ENCODE results near the gene STEAP1B. TPM values are rescaled to one million over a fixed set of nuclear protein-coding genes. Genes with fewer than 3 reads are reported as not detected.
"Not testable (repeated sequence)": the region's sequence is repeated elsewhere in the genome, so short reads cannot be mapped to it uniquely, and the experiment has no call there.

The STEAP1B gene
- total RNA-seq, 1 donor, result 1.8 TPM

DNA sequence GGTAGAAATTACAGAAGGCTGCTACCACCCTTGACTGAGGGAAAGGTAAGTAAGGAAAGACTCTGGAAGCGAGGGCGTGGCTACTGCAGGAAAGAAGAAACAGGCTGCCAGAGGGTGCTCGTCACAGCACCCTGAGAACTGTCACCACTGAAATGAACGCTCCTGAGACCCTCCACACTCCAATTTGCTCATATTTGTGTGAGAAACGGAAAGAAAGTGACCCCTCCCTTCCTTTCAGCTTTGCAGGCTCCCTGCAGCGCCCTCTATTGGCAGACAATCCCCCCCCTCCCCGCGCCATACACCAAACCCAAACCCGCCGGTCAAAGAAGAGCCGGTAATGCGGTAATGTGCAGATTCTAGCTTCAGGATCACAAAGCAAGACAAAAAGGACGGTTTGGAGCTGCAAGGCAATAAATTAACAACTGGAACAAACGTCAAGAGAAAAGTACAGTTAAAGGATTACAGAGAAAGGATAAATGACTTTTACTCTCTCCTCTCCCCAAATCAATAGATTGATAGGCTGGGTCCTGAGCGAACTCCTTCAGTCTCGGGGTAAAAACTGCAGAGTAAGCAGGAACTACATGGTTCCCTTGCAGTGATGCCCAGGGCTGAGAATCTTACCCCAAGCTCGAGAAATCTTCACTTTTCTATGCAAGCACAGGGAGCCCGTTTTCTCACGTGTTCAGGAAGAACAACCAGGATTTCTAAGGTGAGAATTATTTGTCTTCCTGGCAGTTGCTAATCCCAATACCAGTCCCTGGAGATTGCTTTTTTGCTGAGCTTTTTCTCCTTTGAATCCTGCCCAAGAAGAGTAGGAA, 47.6 kb downstream of the STEAP1B start:
- Histone ChIP-seq H3K27me3 (ENCODE audit: insufficient read depth, low read length) (peaks cover 17% of the 10 kb centered on the region), H3K4me1 (ENCODE audit: insufficient read depth, low read length) (no peaks in the 10 kb centered on the region), H3K9me3 (ENCODE audit: low read depth, low read length) (no peaks in the 10 kb centered on the region), H3K4me3 (ENCODE audit: low read length) (no peak overlapping the region)

DNA sequence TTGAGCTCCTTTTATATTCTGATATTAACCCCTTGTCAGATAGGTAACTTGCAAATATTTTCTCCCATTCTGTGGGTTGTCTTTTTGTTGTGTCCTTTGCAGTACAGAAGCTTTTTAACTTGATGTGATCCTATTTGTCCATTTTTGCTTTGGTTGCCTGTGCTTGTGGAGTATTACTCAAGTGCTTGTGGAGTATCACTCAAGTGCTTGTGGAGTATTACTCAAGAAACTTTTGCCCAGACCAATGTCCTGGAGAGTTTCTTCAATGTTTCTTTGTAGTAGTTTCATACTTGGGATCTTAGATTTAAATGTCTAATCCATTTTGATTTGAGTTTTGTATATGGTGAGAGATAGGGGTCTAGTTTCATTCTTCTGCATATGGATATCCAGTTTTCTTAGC, 50.0 kb downstream of the STEAP1B start:
- H3K9me3 ChIP-seq (ENCODE audit: low read depth, low read length); H3K4me3 ChIP-seq (ENCODE audit: low read length): not testable (repeated sequence)
- peaks cover 16% of the 10 kb centered on the region for H3K27me3 ChIP-seq (ENCODE audit: insufficient read depth, low read length)
- H3K4me1 ChIP-seq (ENCODE audit: insufficient read depth, low read length), result peaks cover 17% of the 10 kb centered on the region

DNA sequence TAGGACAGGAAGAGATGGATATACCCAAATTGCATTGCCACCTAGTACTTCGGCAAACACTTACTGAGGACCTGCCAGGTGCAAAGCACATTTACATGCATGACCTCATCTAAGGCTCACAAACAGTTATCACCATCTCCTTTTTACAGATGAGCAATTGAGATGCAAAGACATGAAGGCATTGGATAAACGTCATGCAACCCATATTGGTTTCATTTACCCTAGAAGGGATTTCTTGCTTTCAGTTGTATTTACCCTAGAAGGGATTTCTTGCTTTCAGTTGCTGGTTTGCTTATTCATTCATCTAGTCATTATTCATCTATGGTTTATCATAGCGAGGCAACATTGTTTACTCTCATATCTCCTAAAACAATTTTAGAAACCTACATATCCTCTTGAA, 52.2 kb downstream of the STEAP1B start:
- Histone ChIP-seq H3K9me3 (ENCODE audit: low read depth, low read length) (no peaks in the 10 kb centered on the region), H3K4me3 (ENCODE audit: low read length) (no peak overlapping the region), H3K4me1 (ENCODE audit: insufficient read depth, low read length) (peaks cover 27% of the 10 kb centered on the region), H3K27me3 (ENCODE audit: insufficient read depth, low read length) (peaks cover 13% of the 10 kb centered on the region)

DNA sequence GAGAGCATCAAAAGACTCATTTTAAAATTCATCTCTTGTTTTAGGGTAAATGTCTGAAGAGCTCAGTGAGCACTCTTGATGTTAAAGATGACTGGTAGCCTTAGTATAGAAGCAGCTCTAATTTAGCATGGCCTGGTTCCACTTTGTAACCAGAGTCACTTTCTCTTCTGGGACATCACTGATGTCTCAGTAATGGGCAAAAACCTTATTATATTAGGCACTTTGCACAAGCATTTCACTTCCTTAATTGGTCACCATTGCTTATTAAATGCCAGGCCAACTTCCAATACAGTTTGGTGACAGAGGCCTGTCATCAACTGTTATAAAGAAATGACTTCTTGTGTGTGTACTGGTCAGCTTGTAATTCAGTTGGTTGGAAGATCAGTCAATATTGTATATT, 53.0 kb downstream of the STEAP1B start:
- H3K4me3 ChIP-seq (ENCODE audit: low read length), result no peak overlapping the region
- peaks cover 6% of the 10 kb centered on the region for H3K27me3 ChIP-seq (ENCODE audit: insufficient read depth, low read length)
- peaks cover 27% of the 10 kb centered on the region for H3K4me1 ChIP-seq (ENCODE audit: insufficient read depth, low read length)
- H3K9me3 ChIP-seq (ENCODE audit: low read depth, low read length), result no peaks in the 10 kb centered on the region

DNA sequence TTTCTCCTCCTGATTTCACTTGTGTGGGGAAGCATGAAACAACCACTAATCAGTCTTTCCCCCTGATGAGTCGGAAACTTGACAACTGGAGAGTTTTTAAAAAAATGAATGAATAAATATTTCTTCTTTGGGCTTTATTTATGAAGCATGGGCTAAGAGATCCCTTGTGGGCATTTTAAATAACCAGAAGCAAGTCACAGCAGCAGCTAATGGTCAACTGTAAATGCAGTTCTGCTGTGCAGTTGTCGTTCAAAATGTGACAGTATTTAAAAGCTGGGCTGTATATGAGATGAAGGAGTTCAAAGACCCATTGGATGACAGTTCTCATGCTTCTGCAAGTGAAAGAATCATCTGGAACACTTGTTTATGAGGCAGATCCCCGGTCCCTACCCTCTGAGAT, 54.1 kb downstream of the STEAP1B start:
- peaks cover 27% of the 10 kb centered on the region for H3K4me1 ChIP-seq (ENCODE audit: insufficient read depth, low read length)
- H3K9me3 ChIP-seq (ENCODE audit: low read depth, low read length), result no peaks in the 10 kb centered on the region
- no peaks in the 10 kb centered on the region for H3K27me3 ChIP-seq (ENCODE audit: insufficient read depth, low read length)
- no peak overlapping the region for H3K4me3 ChIP-seq (ENCODE audit: low read length)

DNA sequence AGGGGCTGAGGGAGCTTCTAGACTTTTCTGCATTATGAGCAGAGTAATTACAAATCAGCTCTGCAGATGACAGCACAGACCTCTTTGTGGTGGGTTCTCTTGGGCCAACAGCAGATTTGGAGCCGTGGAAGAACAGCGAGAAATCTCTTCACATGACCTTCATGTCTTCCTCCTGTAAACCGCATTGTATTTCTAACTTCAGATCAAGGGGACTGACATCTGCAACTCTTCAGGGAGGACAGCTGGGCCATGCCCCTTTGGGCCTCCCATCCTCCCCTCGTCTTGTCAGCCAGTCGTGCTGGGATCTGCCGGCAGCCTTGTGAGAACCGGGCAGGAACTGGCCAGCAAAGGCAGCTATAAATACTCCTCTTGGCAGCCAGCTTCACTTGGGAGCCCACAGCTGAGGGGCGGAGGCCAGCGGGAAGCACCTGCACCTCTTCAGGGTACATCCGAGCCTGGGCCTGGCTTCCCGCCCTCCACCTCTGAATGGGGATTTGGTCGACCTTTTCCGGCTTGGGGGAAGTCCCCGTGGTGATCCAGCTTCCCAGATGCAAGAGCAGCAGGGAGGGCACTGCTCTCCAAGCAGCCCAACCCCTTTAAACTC, 54.7 kb downstream of the STEAP1B start:
- Histone ChIP-seq H3K27me3 (ENCODE audit: insufficient read depth, low read length) (no peaks in the 10 kb centered on the region), H3K4me1 (ENCODE audit: insufficient read depth, low read length) (peaks cover 27% of the 10 kb centered on the region), H3K9me3 (ENCODE audit: low read depth, low read length) (no peaks in the 10 kb centered on the region), H3K4me3 (ENCODE audit: low read length) (no peak overlapping the region)

DNA sequence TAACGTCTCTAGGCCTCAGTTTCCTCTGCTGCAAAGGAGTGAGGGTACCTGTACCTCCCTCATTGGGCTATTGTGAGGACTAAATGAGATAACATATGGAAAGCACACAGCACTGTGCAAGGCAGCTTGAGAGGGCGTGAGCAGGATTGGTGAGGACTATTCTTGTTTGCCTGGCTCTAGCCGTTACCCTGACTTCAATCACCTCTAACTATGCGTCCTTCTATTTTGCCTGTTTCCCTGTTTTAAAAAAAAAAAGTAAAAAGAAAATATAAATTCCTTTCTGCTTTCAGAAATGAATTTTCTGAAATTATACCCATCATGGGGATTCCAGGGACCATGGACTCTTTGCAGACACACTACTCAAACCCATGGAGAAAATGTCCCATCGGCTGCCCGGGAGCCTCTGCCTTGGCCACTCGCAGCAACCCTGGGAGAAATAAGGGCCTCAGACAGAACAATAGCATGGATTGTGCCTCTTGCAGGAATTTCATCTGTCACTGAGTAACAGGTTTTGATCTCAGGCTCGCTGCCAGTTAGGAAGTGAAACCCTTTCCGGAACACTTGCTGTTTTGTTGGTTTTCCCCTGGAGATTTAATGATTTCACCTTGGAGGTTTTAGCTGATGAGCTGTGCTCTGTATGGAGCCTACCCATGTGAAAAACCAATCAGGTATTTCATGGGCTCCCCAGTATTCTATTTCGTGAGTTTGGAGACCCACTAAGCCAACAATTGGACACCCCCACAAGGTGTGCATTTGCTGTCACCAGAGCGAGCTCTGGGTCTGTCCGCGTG, 55.6 kb downstream of the STEAP1B start:
- H3K27me3 ChIP-seq (ENCODE audit: insufficient read depth, low read length), result no peaks in the 10 kb centered on the region
- H3K4me1 ChIP-seq (ENCODE audit: insufficient read depth, low read length), result peaks cover 27% of the 10 kb centered on the region
- H3K4me3 ChIP-seq (ENCODE audit: low read length), result no peak overlapping the region
- no peaks in the 10 kb centered on the region for H3K9me3 ChIP-seq (ENCODE audit: low read depth, low read length)

DNA sequence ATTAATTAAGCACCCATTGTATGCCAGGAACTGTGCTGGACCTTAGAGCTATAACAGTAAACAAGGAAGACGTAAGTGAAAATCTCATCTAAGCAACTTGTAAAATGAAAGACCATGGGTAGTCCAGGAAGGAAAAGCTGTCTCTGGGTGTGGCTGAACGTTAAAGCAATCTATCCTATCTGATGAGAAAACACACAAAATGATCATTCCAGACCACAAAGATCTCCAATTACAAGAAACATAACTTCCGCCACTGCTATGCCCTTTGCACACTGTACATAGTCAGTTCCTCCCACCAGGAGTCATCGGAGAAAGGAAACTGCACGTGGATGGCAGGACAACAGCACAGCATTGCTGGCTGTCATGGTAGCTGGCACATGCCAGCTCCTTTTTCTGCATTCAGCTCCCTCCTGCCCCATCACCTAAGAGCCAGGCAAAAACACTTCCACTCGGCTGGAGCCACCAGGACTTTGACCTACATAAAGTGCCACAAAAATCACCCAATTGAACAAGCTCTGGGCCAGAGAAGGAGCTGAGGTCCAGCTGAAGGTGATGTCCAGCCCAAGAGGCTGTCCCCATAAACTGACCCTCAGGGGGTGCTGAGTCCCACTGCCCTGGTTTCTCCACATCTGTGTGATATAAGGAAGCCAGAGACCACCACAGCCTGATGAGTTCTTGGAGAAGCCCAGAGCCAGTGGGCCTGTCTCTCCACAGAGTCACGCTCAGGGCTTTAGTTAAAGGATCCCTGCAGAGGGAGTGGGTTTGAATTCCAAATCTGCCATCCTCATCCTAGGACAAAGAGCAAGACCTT, 56.4 kb downstream of the STEAP1B start:
- no peaks in the 10 kb centered on the region for H3K9me3 ChIP-seq (ENCODE audit: low read depth, low read length)
- H3K4me1 ChIP-seq (ENCODE audit: insufficient read depth, low read length), result peaks cover 27% of the 10 kb centered on the region
- no peaks in the 10 kb centered on the region for H3K27me3 ChIP-seq (ENCODE audit: insufficient read depth, low read length)
- H3K4me3 ChIP-seq (ENCODE audit: low read length), result no peak overlapping the region

DNA sequence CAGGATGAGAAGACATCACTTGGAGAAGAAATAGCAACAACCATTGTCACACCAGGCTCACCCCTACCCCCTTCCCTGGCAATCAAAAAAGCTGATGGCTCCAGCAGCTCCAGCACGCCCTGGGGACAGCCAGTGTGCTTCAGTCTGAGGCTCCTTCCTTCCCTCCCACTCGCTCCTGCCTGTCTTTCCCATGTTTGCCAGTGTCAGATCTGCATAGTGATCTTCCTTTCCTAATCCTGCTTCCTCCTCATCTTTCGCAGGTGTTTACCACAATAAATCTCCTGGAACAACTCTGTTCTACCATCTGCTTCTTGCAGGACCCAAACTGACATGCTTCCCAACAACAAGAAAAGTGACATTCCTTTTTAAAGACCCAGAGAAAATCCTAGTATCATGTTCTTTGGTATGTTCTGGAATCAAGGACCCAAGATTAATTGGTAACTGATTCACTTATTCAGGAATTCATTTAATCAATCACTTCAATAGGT, 57.1 kb downstream of the STEAP1B start:
- Histone ChIP-seq H3K4me3 (ENCODE audit: low read length) (no peak overlapping the region), H3K4me1 (ENCODE audit: insufficient read depth, low read length) (peaks cover 30% of the 10 kb centered on the region), H3K9me3 (ENCODE audit: low read depth, low read length) (no peaks in the 10 kb centered on the region)

DNA sequence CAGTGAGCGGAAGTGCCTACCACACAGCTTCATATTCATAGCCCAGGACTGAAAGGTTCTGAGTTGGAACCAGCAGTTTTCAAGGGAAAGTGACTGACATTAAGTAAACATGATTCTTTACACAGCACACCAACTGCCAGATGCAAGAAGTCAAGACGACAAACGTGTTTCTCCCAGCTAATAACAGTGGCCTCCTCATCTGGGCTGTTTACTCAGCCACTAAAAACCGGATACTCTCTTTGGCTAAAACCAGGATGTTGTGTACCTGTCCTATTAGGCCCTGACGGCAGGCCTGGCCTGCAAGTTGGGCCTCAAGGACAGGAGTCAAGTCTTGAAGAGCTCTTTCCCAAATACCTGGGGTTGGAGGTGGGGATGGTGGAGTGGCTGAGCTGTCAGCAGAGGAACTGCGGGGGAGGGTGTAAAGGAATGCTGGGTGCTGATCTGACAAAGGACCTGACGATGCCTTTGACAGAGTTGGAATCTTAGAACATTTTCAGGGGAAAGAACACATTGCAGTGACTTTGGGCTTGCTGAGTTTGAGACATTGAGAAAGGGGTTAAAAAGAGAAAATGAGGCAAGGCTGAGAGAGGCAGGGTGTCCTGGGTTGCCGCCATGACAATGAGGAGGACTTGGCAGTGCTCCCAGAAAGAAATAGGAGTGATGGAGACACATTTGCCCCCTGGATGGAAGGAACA, 57.7 kb downstream of the STEAP1B start:
- no peaks in the 10 kb centered on the region for H3K27me3 ChIP-seq (ENCODE audit: insufficient read depth, low read length)
- H3K9me3 ChIP-seq (ENCODE audit: low read depth, low read length), result no peaks in the 10 kb centered on the region
- peaks cover 30% of the 10 kb centered on the region for H3K4me1 ChIP-seq (ENCODE audit: insufficient read depth, low read length)
- H3K4me3 ChIP-seq (ENCODE audit: low read length), result no peak overlapping the region

More for the DNA sequence above, 57.1 kb downstream of the STEAP1B start:
- H3K27me3 ChIP-seq (ENCODE audit: insufficient read depth, low read length), result no peaks in the 10 kb centered on the region

DNA sequence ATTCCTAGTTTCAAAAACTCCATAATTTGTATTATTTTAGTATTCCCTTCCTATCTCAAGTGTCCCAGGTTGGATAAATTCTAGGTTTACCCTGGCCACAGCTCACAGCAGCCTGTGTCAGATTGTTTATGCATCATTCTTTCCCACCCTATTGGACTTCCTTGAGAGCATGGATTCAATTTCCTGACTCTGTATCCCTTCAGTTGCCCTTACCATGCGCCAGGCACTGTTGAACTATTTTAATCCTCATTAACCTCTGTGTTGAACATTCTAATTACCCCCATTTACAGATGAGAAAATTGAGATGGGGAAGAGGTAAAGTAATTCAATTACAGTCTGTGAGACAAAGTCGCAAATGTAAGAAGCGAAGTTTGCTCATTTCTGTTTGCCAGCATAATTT, 58.8 kb downstream of the STEAP1B start:
- Histone ChIP-seq H3K4me1 (ENCODE audit: insufficient read depth, low read length) (peaks cover 25% of the 10 kb centered on the region), H3K27me3 (ENCODE audit: insufficient read depth, low read length) (no peaks in the 10 kb centered on the region), H3K9me3 (ENCODE audit: low read depth, low read length) (no peaks in the 10 kb centered on the region), H3K4me3 (ENCODE audit: low read length) (no peak overlapping the region)

DNA sequence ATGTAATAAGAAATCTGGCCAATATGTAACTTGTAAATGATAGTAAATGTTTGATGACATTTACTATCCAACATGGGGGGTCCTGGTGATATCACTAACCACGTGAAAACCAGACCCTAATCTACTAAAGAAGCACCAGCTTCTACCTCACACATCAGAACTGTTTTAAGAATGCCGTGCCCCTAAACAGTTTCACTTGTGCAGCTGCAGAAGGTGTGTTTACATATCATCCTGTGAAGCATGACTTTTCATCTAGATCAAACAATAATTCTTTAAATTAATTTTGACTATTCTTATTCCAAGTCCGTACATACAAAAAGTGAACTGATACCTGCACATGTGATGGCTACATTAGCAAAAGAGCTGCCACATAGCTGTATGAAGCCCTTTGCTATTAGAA, 61.0 kb downstream of the STEAP1B start:
- no peaks in the 10 kb centered on the region for H3K27me3 ChIP-seq (ENCODE audit: insufficient read depth, low read length)
- no peak overlapping the region for H3K4me3 ChIP-seq (ENCODE audit: low read length)
- H3K9me3 ChIP-seq (ENCODE audit: low read depth, low read length), result no peaks in the 10 kb centered on the region
- peaks cover 8% of the 10 kb centered on the region for H3K4me1 ChIP-seq (ENCODE audit: insufficient read depth, low read length)

DNA sequence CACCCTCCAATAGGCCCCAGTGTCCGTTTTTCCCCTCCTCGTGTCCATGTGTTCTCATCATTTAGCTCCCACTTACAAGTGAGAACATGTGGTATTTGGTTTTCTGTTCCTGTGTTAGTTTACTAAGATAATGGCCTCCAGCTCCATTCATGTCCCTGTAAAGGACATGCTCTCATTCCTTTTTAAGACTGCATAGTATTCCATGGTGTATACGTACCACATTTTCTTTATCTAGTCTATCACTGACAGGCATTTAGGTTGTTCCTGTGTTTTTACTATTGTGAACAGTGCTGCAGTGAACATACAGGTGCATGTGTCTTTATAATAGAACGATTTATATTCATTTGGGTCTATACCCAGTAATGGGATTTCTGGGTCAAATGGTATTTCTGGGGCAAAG, 63.4 kb downstream of the STEAP1B start:
- H3K27me3 ChIP-seq (ENCODE audit: insufficient read depth, low read length); H3K4me1 ChIP-seq (ENCODE audit: insufficient read depth, low read length); H3K4me3 ChIP-seq (ENCODE audit: low read length); H3K9me3 ChIP-seq (ENCODE audit: low read depth, low read length): not testable (repeated sequence)

DNA sequence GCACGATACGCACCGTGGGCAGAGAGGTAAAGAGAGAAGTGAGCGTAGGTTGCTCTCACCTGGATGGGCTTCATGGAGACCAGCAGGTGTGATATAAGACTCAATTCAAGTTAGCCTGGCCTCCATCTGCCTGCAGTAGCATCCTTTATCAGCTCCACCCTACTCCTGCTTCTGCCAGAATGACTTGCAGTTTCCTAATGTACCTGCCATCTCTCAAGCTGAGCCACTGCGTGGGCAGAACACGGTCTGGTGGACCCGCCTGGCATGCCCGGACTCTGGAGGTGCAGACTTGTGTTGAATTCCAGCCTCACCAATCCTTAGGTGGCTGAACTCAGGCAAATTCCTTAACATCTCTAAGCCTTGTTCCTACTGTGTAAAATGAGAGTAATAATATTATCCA, 64.3 kb downstream of the STEAP1B start:
- Histone ChIP-seq H3K9me3 (ENCODE audit: low read depth, low read length) (no peaks in the 10 kb centered on the region), H3K4me1 (ENCODE audit: insufficient read depth, low read length) (peaks cover 3% of the 10 kb centered on the region), H3K27me3 (ENCODE audit: insufficient read depth, low read length) (no peaks in the 10 kb centered on the region), H3K4me3 (ENCODE audit: low read length) (no peak overlapping the region)
